Naive thymus-derived CD8-positive, alpha-beta T cell (primary cell): Measurements from ENCODE around the gene CPLX3. TPM values are rescaled to one million over a fixed set of nuclear protein-coding genes. Genes with fewer than 3 reads are reported as not detected.

Source experiments
- ATAC-seq, 2 donors: fragments of 150-1000 bp; cut with Tn5 transposase in 1 of 2; sonication (Bioruptor Pico), chemical (Tn5 transposase) in 1 of 2; 1 replicate in 1 of 2; 2 replicates in 1 of 2; pipeline ENCODE4 v1.10.0; 2021; ENCODE audit warnings: mild to moderate bottlenecking in 2 of 2, moderate library complexity in 2 of 2
- POLR2A ChIA-PET: fragments of 350-600 bp; sonication (Branson Sonifier 250); formaldehyde crosslinking; loops from one replicate; lab custom pipeline; 2021; ENCODE audit warnings: antibody characterized with exemption; lab: Charles Lee
- DNase-seq, 10 donors: peaks; one replicate each; pipeline versions ENCODE4 v3.0.0 to v3.0.0-alpha.2; 2020 to 2022
- H3K27ac Mint-ChIP-seq, 10 donors: one replicate each; pipeline ENCODE4 v1.8.0; 2020 to 2022; ENCODE audit warnings: mild to moderate bottlenecking in 10 of 10, mixed read lengths in 10 of 10, moderate library complexity in 4 of 10, inconsistent platforms in 1 of 10
- H3K27me3 Mint-ChIP-seq, 5 donors: one replicate each; pipeline ENCODE4 v1.8.0; 2021 to 2022; ENCODE audit warnings: mixed read lengths in 5 of 5
- H3K36me3 Mint-ChIP-seq, 3 donors: one replicate each; pipeline ENCODE4 v1.8.0; 2020 to 2022; ENCODE audit warnings: mixed read lengths in 3 of 3, mild to moderate bottlenecking in 2 of 3, inconsistent platforms in 1 of 3
- H3K4me1 Mint-ChIP-seq, 4 donors: one replicate each; pipeline ENCODE4 v1.8.0; 2021 to 2022; ENCODE audit warnings: mixed read lengths in 4 of 4
- H3K4me3 Mint-ChIP-seq, 10 donors: one replicate each; pipeline ENCODE4 v1.8.0; 2020 to 2022; ENCODE audit warnings: mild to moderate bottlenecking in 10 of 10, mixed read lengths in 10 of 10, moderate library complexity in 6 of 10, inconsistent platforms in 1 of 10
- H3K9me3 Mint-ChIP-seq, 9 donors: one replicate each; pipeline ENCODE4 v1.8.0; 2020 to 2022; ENCODE audit warnings: mixed read lengths in 9 of 9, mild to moderate bottlenecking in 3 of 9, inconsistent platforms in 1 of 9, moderate library complexity in 1 of 9
- polyA plus RNA-seq, 3 donors: library from polyadenylated mRNA; unstranded; fragments of 300-500 nt; fragmentation: Illumina TruSeq; gene quantifications; one replicate each; pipeline ENCODE4 v1.2.3, GENCODE V29; 2021
- total RNA-seq, 8 experiments: library from RNA in 2 of 8; stranded (reverse) in 2 of 8; gene quantifications; one replicate each; pipeline ENCODE4 v1.2.3 and lab custom pipeline; 2021 to 2026

Gene CPLX3
- total and polyA plus RNA-seq, 5 experiments from 2014 or later: 0.39 to 0.44 TPM; not detected in 3

DNA sequence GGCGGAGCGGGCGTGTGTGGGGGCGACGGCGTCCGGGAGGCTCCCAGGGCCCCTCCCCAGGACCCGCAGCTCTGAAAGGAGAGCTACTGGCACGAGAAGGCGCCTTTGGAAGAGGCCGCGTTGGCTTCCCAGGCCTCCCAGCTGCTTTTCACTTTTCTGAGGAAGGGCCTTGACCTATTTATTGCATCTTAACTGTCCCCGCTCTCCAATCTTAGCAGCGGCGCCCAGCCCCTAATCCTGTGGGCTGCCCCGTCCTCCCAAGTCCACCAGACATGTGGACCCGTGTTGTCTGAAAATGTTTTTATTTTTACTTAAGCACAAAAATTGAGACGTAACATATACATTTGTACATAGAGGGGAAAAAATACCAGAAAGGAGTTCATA lies 17.0 kb downstream of the CPLX3 start:
- no peaks in the 10 kb centered on the region for H3K9me3 Mint-ChIP-seq
- peak overlapping the region; percentile 84 to 98 (median 96) for H3K27ac Mint-ChIP-seq
- no peak for ATAC-seq
- H3K4me3 Mint-ChIP-seq: peak overlapping the region; percentile 74 to 92 (median 86)
- H3K36me3 Mint-ChIP-seq: peaks cover 0 to 28% (median 5%) of the 10 kb centered on the region in 3 donors
- no peak for DNase-seq
- POLR2A ChIA-PET: interaction anchor here (0.9 to 7.6 kb wide), 15 partner anchors 10 to 95 kb away, joined by 3 to 68 read pairs (median 5); partner anchors contain the start of genes COX5A, CSK, FAM219B and SCAMP2
- peaks cover 30 to 56% (median 53%) of the 10 kb centered on the region in 4 donors for H3K4me1 Mint-ChIP-seq
- H3K27me3 Mint-ChIP-seq: no peaks in the 10 kb centered on the region

DNA sequence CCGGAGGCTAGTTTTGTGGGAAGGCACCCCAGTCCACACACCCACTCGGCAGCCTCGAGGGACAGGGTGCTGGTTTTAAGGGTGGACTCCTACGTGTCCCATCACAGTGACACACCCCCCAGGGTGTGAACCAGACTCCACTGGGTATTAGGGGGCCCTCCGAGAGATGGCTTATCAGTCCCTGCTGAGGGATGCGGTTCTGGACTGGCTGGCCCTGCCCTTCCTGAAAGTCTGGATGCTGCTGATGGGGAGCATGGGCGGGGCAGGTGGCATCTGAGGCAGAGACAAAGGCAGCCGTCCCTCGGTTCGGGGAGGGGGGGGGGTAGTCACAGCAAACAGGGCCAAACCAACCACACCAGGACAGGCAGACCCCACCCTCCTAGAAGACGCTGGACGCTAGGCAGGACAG lies 17.5 kb downstream of the CPLX3 start:
- Mint-ChIP-seq H3K9me3 (no peaks in the 10 kb centered on the region), H3K4me3 (peak overlapping the region in 9 of 10 donors; percentile 74 to 92 (median 86)), H3K4me1 (peaks cover 30 to 56% (median 53%) of the 10 kb centered on the region in 4 donors), H3K36me3 (peaks cover 0 to 29% (median 5%) of the 10 kb centered on the region in 3 donors), H3K27ac (peak overlapping the region in 9 of 10 donors; percentile 84 to 98 (median 96)), H3K27me3 (no peaks in the 10 kb centered on the region)
- ATAC-seq (no peak), DNase-seq (no peak)
- POLR2A ChIA-PET: interaction anchor here (0.9 to 7.6 kb wide), 18 partner anchors 9 to 94 kb away, joined by 3 to 68 read pairs (median 5); partner anchors contain the start of genes COX5A, CSK, FAM219B and SCAMP2

DNA sequence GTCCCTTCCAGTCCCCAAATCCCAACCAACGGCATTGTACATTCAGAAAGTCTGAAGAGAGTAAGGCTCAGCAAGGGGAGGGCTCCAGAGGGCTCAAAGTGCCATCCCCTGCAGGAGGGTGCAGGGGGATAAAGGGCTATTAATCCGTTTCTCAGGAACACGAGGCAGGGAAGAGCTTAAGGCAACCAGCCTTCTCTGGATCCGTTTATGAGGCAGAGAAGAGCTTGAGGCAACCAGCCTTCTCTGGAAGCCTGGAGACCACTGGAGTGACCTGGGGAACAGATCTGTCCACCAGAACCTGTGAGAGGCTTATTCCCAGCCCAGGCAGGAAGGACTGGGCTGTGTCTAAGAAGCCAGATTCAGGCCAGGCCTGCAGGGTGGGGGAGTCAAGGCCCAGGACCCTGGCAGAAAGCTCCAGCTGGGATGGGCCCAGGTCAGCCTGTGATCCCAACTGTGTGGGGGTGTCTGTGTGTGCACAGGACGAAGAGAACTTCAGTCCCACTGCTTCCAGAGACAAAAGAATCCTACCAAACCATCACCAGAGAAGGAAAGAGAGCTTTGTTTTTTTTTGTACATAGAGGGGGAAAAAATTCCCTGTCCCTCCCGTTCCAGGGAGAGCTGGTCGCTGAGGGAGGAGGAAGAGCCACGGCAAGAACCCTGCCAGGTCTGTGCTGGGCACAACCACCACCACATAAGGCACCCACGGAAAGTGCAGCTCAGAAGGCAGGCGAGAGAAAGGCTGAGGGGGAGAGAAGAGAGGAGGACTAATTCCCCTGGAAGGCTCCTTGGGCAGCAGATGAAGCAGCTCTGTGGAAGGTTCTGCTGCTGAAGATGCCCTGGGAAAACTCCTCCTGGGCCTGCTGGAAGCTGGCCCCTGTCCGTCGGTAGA lies 18.1 kb downstream of the CPLX3 start:
- DNase-seq (peak in 1 of 10 donors; percentile 15), ATAC-seq (peak in 1 of 2 donors; percentile 3)
- Mint-ChIP-seq H3K4me1 (peaks cover 29 to 56% (median 51%) of the 10 kb centered on the region in 4 donors), H3K9me3 (no peaks in the 10 kb centered on the region), H3K36me3 (peaks cover 0 to 28% (median 5%) of the 10 kb centered on the region in 3 donors), H3K27me3 (no peaks in the 10 kb centered on the region), H3K4me3 (peak overlapping the region; percentile 61 to 92 (median 82)), H3K27ac (peak overlapping the region; percentile 90 to 98 (median 94))
- POLR2A ChIA-PET: interaction anchor here (0.5 to 7.6 kb wide), 21 partner anchors 9 to 527 kb away, joined by 3 to 68 read pairs (median 5); partner anchors contain the start of genes COX5A, CSK, FAM219B and MPI

DNA sequence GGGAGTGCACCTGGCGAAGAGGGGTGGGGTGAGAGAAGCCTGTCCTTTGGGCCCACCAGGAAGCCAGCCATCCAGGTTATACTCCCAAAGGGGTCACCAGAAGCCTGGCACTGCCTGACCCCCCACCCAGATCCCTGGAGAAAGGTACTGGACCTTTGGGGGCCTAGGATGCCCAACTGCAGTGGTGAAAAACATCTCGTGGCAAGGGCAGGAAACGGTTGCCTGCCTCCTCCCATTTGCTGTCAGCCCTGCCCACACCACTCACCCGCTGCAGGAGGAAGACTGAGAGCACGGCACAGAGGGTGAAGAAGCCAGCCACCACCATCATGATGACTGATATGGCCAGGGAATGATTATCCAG lies 18.8 kb downstream of the CPLX3 start:
- peaks cover 0 to 33% (median 6%) of the 10 kb centered on the region in 3 donors for H3K36me3 Mint-ChIP-seq
- DNase-seq (peak; percentile 15 to 72 (median 46)), ATAC-seq (peak; percentile 43 to 48)
- H3K27me3 Mint-ChIP-seq: no peaks in the 10 kb centered on the region
- peak overlapping the region; percentile 61 to 92 (median 82) for H3K4me3 Mint-ChIP-seq
- POLR2A ChIA-PET: interaction anchor here (0.9 to 7.6 kb wide), 17 partner anchors 11 to 74 kb away, joined by 3 to 68 read pairs (median 7); partner anchors contain the start of genes CSK, FAM219B, MPI and SCAMP2
- H3K9me3 Mint-ChIP-seq: no peaks in the 10 kb centered on the region
- H3K4me1 Mint-ChIP-seq: peaks cover 29 to 56% (median 51%) of the 10 kb centered on the region in 4 donors
- H3K27ac Mint-ChIP-seq: peak overlapping the region; percentile 90 to 98 (median 94)

DNA sequence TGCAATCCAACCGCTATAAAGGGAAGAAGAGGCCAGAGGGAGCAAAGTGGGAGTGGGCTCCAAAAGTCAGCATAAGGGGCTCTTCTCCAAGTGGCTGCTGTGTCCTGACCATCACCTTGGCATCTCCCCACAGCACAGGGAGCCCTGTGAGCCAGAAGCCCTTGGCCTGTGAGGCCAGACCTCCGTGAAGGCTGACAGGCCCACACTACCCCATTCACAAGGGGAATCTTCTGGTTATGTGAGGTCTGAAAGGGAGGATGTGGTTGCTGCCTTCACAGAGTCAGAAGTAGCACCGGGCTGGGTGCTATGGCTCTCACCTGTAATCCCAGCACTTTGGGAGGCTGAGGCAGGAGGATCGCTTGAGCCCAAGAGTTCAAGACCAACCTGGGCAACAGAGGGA lies 19.2 kb downstream of the CPLX3 start:
- DNase-seq (peak in 2 of 10 donors; percentile 28 to 31), ATAC-seq (peak in 1 of 2 donors; percentile 17)
- Mint-ChIP-seq H3K27me3 (no peaks in the 10 kb centered on the region), H3K4me3 (peak overlapping the region; percentile 61 to 92 (median 82)), H3K9me3 (no peaks in the 10 kb centered on the region), H3K27ac (peak overlapping the region; percentile 90 to 98 (median 94)), H3K36me3 (peaks cover 0 to 37% (median 6%) of the 10 kb centered on the region in 3 donors), H3K4me1 (peaks cover 28 to 55% (median 50%) of the 10 kb centered on the region in 4 donors)
- POLR2A ChIA-PET: interaction anchor here (1.1 to 7.6 kb wide), 8 partner anchors 14 to 65 kb away, joined by 3 to 68 read pairs (median 8); partner anchors contain the start of genes CSK, FAM219B and SCAMP2

DNA sequence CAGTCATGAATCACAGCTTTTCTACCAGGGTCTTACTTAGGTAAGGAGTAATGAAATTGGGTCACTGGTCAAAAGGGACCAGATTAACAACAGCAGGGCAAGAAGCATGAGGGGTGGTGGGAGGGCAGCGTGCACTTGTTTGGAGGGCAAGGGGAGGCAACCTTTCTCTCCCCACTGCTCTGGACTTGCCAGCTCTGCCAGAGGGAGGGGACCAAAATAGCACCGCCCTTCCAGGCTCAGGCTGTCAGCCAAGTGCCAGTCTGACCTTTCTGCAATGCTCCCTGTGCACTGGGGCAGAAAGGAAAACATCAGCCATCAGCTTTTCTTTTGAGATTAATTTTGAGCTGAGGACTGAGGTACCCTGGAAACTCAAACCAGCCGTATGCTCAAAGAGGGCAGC lies 21.0 kb downstream of the CPLX3 start:
- peak overlapping the region in 1 of 10 donors; percentile 15 for H3K4me3 Mint-ChIP-seq
- H3K4me1 Mint-ChIP-seq: peaks cover 18 to 37% (median 33%) of the 10 kb centered on the region in 4 donors
- no peaks in the 10 kb centered on the region for H3K9me3 Mint-ChIP-seq
- peaks cover 0 to 47% (median 10%) of the 10 kb centered on the region in 3 donors for H3K36me3 Mint-ChIP-seq
- peak overlapping the region in 9 of 10 donors; percentile 53 to 87 (median 66) for H3K27ac Mint-ChIP-seq
- no peak for ATAC-seq
- no peaks in the 10 kb centered on the region for H3K27me3 Mint-ChIP-seq
- no peak for DNase-seq
- POLR2A ChIA-PET: interaction anchor here (0.6 to 7.6 kb wide), 8 partner anchors 8 to 217 kb away, joined by 3 to 68 read pairs (median 4); partner anchors contain the start of gene SCAMP2

DNA sequence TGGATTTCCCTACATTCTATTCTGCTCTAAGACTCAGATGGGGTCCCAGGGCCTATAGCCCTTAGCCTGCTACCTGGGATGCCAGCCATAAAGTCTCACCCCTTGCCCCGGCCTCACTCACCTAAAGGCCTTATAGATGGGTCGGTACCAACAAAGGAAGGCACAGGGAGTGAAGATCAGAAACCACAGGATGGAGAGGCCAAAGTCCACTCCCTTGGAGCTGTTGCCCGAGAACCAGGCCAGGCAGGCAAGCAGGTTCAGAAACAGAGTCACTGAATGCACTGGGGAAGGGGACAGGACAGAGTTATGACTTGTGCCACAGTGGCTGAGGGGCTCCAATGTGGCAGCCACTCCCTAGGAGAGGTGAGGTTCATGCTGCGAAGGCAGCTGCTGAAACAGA lies 24.0 kb downstream of the CPLX3 start:
- POLR2A ChIA-PET: interaction anchor here (1.5 kb wide), 2 partner anchors 20 to 47 kb away, joined by 3 to 6 read pairs; no protein-coding TSS in a partner anchor
- no peak for DNase-seq
- Mint-ChIP-seq H3K36me3 (peaks cover 0 to 59% (median 10%) of the 10 kb centered on the region in 3 donors), H3K4me1 (peaks cover 8 to 14% (median 13%) of the 10 kb centered on the region in 4 donors), H3K27ac (peak overlapping the region in 3 of 10 donors; percentile 19 to 57 (median 56)), H3K9me3 (no peaks in the 10 kb centered on the region), H3K4me3 (no peak overlapping the region), H3K27me3 (no peaks in the 10 kb centered on the region)
- ATAC-seq: no peak

DNA sequence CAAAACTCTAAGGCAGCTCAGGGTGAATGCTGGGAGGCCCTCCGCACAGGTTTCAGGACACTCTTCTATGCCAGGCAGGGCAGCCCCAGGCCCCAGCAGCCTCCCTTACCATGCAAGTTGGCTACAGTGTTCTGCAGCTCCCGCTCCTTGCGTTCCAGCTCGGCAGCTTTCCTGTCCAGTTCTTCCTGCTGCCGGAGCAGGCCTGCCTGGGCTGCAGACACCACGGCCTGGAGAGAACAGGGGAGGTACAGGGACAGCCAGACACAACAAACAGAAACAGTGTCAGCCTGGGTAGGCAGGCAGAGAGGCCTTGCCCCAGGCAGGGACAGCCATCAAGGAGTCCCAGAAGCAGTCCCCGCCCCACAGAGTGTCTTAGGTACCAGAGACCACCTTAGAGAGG lies 25.5 kb downstream of the CPLX3 start:
- Mint-ChIP-seq H3K9me3 (no peaks in the 10 kb centered on the region), H3K27ac (peak overlapping the region in 3 of 10 donors; percentile 64 to 65 (median 65)), H3K27me3 (no peaks in the 10 kb centered on the region), H3K36me3 (peaks cover 0 to 65% (median 8%) of the 10 kb centered on the region in 3 donors), H3K4me3 (no peak overlapping the region), H3K4me1 (peaks cover 7 to 14% (median 11%) of the 10 kb centered on the region in 4 donors)
- no peak for DNase-seq
- ATAC-seq: no peak
- POLR2A ChIA-PET: interaction anchor here (0.6 to 2.6 kb wide), 6 partner anchors 9 to 45 kb away, joined by 3 to 8 read pairs (median 4); partner anchors contain the start of gene ULK3

DNA sequence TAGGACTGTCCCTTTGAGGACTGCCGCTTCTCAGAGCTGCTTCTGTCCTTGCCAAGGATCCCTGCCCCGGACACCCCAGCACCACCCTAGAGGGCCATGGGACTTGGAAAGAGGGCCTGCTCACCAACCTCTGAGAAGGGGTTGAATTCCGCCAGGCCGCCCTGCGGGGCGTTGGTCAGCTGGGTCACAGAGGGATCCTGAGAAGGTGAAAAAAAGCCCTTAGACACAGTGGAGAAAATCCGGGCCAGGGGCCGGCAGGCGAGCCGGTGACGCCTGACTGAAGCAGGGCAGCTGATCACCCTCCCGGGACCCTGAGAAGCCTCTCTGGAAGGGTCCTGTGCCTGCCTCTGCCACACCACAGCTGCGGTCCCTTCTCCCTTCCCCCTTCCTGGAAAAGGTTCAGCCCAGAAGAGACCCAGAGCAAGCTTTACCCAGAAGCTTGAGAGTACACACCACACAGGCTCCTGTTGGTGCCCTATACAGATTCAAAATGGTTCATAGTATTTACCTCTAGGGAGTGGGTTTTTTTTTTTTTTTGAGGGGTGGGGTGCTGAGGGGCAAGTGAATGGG lies 28.1 kb downstream of the CPLX3 start:
- H3K36me3 Mint-ChIP-seq: peaks cover 0 to 50% (median 6%) of the 10 kb centered on the region in 3 donors
- H3K27ac Mint-ChIP-seq: peak overlapping the region in 1 of 10 donors; percentile 49
- no peak for DNase-seq
- no peak overlapping the region for H3K4me3 Mint-ChIP-seq
- POLR2A ChIA-PET: interaction anchor here (2.6 kb wide), 1 partner anchor 11 kb away, joined by 8 read pairs; the partner anchor contains the start of gene ULK3
- no peak for ATAC-seq
- no peaks in the 10 kb centered on the region for H3K27me3 Mint-ChIP-seq
- H3K4me1 Mint-ChIP-seq: peaks cover 20 to 39% (median 35%) of the 10 kb centered on the region in 4 donors
- H3K9me3 Mint-ChIP-seq: no peaks in the 10 kb centered on the region

DNA sequence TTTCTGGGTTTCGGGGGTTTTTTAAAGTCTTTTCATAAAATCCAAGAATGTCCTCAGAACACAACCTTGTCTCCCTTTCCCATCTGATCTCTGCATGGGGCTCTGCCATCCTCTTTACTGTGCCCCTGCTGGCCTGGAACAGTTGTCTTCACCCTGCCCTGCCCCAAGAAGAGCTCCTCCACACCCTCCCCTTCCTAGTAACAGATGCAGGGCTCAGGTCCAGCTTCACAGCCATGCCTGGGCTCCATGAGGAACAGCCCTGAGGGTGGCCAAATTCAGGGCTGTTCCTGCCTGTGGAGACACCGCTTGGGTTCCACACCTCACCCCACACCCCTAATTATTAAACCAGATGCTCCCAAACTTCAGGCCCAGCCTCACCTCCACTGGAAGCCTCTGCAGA lies 29.4 kb downstream of the CPLX3 start:
- Mint-ChIP-seq H3K27ac (peak overlapping the region in 9 of 10 donors; percentile 31 to 93 (median 68)), H3K4me1 (peaks cover 20 to 42% (median 40%) of the 10 kb centered on the region in 4 donors), H3K36me3 (peaks cover 0 to 41% (median 4%) of the 10 kb centered on the region in 3 donors), H3K27me3 (no peaks in the 10 kb centered on the region), H3K9me3 (no peaks in the 10 kb centered on the region), H3K4me3 (peak overlapping the region in 1 of 10 donors; percentile 30)
- ATAC-seq: no peak
- POLR2A ChIA-PET: interaction anchor here (0.6 to 1.2 kb wide), 8 partner anchors 9 to 89 kb away, joined by 3 to 5 read pairs (median 3); no protein-coding TSS in a partner anchor
- no peak for DNase-seq

DNA sequence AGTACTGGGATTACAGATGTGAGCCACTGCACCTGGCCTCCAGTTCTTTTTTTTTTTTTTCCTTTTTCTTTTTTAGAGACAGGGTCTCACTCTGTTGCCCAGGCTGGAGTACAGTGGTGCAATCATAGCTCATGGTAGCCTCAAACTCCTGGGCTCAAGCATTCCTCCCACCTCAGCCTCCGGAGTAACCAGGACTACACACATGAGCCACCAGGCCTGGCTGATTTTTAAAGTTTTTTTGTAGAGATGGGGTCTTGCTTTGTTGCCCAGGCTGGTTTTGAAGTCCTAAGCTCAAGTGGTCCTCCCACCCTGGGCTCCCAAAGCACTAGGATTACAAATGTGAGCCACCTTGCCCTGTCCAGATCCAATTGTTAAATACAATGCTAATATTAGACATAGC lies 30.1 kb downstream of the CPLX3 start:
- no peaks in the 10 kb centered on the region for H3K9me3 Mint-ChIP-seq
- POLR2A ChIA-PET: interaction anchor here (0.9 to 1.0 kb wide), 3 partner anchors 10 to 51 kb away, joined by 3 to 4 read pairs (median 3); no protein-coding TSS in a partner anchor
- H3K27ac Mint-ChIP-seq: peak overlapping the region in 7 of 10 donors; percentile 18 to 89 (median 78)
- H3K27me3 Mint-ChIP-seq: no peaks in the 10 kb centered on the region
- peaks cover 20 to 47% (median 44%) of the 10 kb centered on the region in 4 donors for H3K4me1 Mint-ChIP-seq
- no peak overlapping the region for H3K4me3 Mint-ChIP-seq
- DNase-seq (no peak), ATAC-seq (no peak)
- H3K36me3 Mint-ChIP-seq: peaks cover 0 to 34% (median 2%) of the 10 kb centered on the region in 3 donors
